Measurements from ENCODE around the gene MYO5B. TPM values are rescaled to one million over a fixed set of nuclear protein-coding genes. Genes with fewer than 3 reads are reported as not detected.

The MYO5B gene
- total RNA-seq = 0.06 and 0.13 TPM in 2 replicates

GRCh38 chr18:50194631-50195532, at the start of gene MYO5B:
Gene MYO5B (minus strand): TSS chr18:50195147. CDS start chr18:50194793, 354 bp downstream.

DNA sequence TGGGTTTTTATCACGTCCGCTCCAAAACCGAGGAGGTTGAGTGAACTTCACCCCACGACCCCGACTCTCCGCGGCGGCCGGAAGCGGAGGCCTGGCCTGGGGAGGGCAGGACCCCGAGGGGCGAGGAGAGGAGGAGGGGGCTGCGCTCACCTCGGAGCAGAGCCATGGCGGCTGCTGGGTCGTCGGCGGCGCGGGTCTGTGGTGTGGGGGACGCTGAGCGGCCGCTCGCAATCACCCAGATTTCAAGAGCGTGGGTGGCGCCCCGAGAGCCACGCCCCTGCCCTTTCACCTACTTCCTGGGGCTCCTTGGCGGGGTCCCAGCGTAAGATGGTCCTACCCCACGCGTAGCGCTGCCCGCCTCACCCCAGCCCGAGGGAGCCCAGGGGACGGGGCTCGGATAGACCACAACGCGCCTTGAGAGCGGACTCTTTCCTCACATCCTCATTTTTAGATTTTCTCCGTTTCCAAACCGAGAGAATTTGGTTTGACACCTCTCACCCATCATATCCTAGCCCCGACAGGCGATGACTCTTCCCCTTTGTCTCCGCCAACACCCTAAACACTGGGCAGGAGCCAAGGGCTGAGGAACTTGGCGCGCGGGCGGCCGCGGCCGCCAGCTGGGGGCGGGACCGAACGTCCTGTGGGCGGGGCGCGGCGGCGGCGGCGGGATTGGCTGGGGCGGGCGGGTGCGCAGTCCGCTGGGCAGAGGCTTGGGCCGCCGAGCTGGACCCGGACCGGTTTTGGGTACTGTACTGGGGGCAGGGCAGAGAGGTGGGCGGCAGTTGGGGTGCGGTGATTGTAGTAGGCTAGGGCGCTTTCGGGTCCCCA, 381.4 kb downstream of the MYO5B start, which contains the start of gene ACAA2:
Gene ACAA2, minus strand, starts transcription at position 215 of the 828 bp plus-strand sequence. Its CDS starts 49 bp downstream, at position 166.

Other genes starting within 250 kb of the MYO5B start
- 0.37 and 0.53 TPM in 2 replicates for gene CFAP53, start 71.3 kb upstream of the MYO5B start, total RNA-seq
- gene MBD1, start 86.4 kb upstream of the MYO5B start, total RNA-seq = 49.9 and 51.2 TPM in 2 replicates
- 31.4 and 34.5 TPM in 2 replicates for gene CXXC1, start 92.5 kb upstream of the MYO5B start, total RNA-seq
- 8.0 and 12.7 TPM in 2 replicates for gene SKA1, start 179.9 kb upstream of the MYO5B start, total RNA-seq

All from aortic smooth muscle cell (primary cell).